HCT116 (cell line): Measurements from ENCODE around the gene ACTRT2.

Experiments used
- CTCF ChIP-seq, 3 experiments: fragments of 200-600 bp in 1 of 3; sonication (generic) in 1 of 3; IDR thresholded peaks in 2 of 3; conservative IDR thresholded peaks in 1 of 3; 2 replicates each; pipeline ENCODE4 v1.5.1; 2012 to 2017; ENCODE audit warnings: low read depth in 2 of 3, low read length in 2 of 3, antibody characterized with exemption in 1 of 3, borderline replicate concordance in 1 of 3, control low read depth in 1 of 3, mild to moderate bottlenecking in 1 of 3, mixed read lengths in 1 of 3, mixed run types in 1 of 3, moderate library complexity in 1 of 3; ENCODE audit not compliant: insufficient read depth in 1 of 3
- ELF1 ChIP-seq: IDR thresholded peaks from 2 replicates; pipeline ENCODE4 v1.6.1; 2012; ENCODE audit warnings: low read depth, borderline replicate concordance
- EZH2 ChIP-seq: fragments of 200-600 bp; sonication (generic); IDR thresholded peaks from 2 replicates; pipeline ENCODE4 v1.6.1; 2017; ENCODE audit warnings: antibody characterized with exemption, mixed run types
- POLR2A ChIP-seq: IDR thresholded peaks from 2 replicates; pipeline ENCODE4 v1.7.0; 2011; ENCODE audit warnings: borderline replicate concordance; ENCODE audit not compliant: insufficient read depth, insufficient read length; ENCODE audit errors: extremely low read depth
- POLR2AphosphoS5 ChIP-seq: IDR thresholded peaks from 2 replicates; pipeline ENCODE4 v1.6.1; 2011; ENCODE audit warnings: mild to moderate bottlenecking, low read depth, low read length, moderate library complexity
- SRF ChIP-seq: IDR thresholded peaks from 2 replicates; pipeline ENCODE4 v1.6.1; 2012; ENCODE audit warnings: low read depth
- ZBTB33 ChIP-seq: IDR thresholded peaks from 2 replicates; pipeline ENCODE4 v1.6.1; 2011; ENCODE audit warnings: mild to moderate bottlenecking, low read length, moderate library complexity; ENCODE audit not compliant: insufficient replicate concordance; ENCODE audit errors: extremely low read depth
- ZNF274 ChIP-seq: fragments of 200-500 bp; sonication (Bioruptor generic); IDR thresholded peaks from 2 replicates; pipeline ENCODE4 v1.6.1; 2014; ENCODE audit warnings: mild to moderate bottlenecking, low read depth, low read length, inconsistent platforms

GRCh38 chr1:3024019-3024418 is 2.8 kb downstream of the ACTRT2 start:
- no peak for TF ChIP-seq ZNF274
- TF ChIP-seq CTCF (IDR thresholded peaks at IDR 0.05 in 2 of 3, conservative IDR thresholded peaks at IDR 0.05 in 1 of 3; ENCODE audit: borderline replicate concordance in 1 of 3, insufficient read depth in 1 of 3, low read depth in 2 of 3, low read length in 2 of 3), result peak in 2 of 3 experiments; percentile 28 to 41; a peak in 2 of 6 replicates
- no peak for TF ChIP-seq EZH2
- no peak for TF ChIP-seq ELF1
- TF ChIP-seq SRF, result no peak
- TF ChIP-seq POLR2A, result no peak
- TF ChIP-seq POLR2AphosphoS5, result no peak
- no peak for TF ChIP-seq ZBTB33
